GM18861 (cell line): ENCODE data around the gene ANO1.

Experiments
- ATAC-seq: cut with Tn5 transposase; IDR thresholded peaks from one replicate; pipeline ENCODE4 v1.9.1; 2021; ENCODE audit not compliant: unreplicated experiment

ANO1 gene

DNA sequence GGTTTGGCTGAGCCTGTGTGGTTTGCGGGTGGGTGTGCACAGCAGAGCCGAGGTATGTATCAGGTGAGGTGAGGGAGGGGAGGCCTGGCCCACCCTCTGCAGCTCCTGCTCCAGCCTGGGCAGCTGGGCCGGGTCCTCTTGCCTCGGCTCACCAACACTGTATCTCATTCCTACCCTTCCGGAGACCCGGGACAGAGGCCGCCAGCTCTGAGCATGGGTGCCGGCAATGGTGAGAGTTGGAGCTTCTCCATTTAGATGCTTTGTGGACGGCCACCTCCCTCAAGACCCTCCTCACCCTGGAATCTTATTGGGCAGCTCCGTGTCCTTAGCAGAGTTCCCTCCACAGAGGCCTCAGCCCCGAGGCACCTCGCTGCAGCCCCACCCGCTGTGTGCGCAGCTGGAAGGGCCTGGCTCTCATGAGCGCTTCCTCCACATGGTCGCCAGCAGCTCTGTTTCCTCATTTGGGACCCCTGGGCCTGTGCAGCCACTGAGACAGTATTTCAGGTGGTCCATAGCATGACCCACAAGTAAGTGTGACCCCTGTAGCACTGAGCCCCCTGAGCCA, 55.7 kb downstream of the ANO1 start:
- no peak for ATAC-seq

DNA sequence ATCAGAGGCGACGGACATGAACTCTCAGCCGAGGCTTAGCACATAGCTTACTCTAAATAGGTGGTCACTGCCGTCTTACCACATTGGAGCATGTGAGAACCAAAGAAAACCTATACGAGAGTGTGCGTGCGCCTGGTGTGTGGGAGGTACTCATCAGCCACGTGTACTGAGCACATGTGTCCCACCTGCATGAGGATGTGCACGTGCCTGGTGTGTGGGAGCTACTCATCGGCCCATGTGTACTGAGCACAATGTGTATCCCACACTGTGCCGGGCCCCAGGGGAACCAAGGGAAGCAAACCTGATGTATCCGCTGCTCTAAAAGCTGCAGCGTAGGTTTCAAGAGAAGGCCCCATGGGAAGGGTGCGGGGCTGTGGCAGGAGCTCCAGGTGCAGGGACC, 56.4 kb downstream of the ANO1 start:
- no peak for ATAC-seq

DNA sequence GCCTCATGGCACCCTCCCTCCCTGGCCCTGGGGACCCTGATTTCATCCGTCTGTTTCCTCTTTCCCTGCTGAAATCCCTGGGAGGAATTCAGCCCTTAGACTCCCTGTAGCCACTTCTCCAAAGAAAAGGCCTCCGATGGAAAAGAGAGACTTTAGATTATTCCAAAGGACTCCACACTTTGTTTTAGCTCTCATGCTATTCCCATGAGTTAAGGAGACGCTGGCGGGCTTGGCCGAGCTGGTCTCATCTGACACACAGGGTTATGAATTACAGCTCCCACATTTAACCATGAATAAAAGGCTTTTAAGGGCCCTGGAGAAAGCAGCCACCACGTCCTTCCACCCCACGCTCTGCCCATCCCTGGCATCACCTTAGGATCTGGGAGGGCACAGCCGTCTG, 57.0 kb downstream of the ANO1 start:
- no peak for ATAC-seq

DNA sequence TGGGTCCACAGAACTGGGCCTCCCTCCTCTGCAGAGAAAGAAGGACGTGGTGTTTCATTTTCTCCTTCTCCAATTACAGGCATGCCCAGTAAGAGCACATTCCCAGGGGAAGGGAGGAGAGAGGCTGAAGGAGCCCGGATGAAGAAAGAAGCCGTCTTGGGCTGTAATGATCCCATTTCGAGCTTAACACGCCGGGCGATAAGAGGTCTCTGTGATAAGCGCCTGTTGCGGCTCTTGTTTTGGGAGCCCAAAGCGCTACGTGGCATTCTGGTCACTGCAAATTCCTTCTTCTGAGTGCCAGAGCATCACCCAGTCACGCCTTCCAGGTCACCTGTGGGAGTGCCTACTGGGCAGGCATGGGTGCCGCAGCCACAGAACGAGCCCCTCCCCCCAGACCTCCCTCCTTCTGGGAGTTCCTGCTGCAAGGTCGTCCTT, 57.5 kb downstream of the ANO1 start:
- no peak for ATAC-seq

DNA sequence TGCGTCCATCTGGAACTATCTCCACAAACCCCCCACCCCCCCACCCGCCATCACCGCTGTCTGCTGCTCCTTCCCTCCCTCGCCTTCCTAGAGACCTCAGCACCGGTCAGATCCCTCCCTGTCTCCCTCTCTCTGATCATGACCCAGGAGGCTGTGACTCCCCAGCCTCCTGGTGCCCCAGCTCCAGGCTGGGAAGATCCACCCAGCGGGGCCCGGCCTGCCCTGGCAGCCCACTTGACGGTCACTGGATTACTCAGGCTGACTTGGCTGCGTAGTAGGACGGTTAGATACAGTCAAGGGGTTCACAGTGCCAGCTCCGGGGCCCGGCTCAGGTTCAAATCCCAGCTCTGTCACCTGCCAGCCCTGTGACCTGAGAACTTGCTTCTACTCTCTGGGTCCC, 59.3 kb downstream of the ANO1 start:
- ATAC-seq: no peak

DNA sequence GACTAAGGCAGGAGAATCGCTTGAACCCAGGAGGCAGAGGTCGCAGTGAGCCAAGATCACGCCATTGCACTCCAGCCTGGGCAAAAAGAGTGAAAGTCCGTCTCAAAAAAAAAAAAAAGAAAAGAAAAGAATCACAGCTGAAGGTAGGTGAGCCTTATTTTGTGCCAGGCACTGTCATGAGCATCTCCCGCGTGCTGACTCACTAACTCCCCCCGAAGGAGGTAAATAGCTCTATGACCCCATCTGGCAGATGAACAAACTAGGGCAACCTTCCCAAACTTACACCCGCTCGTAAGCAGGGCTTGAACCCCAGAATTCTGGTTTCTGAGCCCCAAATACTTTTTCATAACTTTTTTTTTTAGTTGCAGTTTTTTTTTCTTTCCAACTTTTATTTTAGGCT, 60.3 kb downstream of the ANO1 start:
- no peak for ATAC-seq

DNA sequence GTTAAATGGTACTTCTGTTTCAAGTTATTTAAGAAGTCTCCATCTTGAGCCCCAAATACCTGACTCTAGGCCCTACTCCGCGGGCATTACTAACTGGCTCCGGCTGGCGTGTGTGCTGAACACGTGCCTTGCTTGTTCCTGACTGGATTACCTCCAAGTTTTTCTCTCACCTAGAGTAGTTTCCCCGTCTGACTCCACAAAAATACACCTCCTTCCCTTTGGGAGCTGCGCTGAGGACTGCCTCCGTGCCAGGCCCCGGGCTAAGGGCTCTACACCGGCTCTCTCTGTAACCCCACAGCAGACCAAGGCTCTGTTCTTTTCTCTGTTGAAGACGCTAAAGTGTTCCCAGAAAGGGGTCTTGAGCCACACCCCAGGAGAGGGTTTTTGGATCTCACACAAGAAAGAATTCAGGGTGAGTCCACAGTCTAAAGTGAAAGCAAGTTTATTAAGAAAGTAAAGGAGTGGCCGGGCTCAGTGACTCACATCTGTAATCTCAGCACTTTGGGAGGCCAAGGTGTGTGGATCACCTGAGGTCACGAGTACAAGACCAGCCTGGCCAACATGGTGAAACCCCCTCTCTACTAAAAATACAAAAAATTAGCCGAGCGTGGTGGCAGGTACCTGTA, 61.8 kb downstream of the ANO1 start:
- ATAC-seq: no peak

DNA sequence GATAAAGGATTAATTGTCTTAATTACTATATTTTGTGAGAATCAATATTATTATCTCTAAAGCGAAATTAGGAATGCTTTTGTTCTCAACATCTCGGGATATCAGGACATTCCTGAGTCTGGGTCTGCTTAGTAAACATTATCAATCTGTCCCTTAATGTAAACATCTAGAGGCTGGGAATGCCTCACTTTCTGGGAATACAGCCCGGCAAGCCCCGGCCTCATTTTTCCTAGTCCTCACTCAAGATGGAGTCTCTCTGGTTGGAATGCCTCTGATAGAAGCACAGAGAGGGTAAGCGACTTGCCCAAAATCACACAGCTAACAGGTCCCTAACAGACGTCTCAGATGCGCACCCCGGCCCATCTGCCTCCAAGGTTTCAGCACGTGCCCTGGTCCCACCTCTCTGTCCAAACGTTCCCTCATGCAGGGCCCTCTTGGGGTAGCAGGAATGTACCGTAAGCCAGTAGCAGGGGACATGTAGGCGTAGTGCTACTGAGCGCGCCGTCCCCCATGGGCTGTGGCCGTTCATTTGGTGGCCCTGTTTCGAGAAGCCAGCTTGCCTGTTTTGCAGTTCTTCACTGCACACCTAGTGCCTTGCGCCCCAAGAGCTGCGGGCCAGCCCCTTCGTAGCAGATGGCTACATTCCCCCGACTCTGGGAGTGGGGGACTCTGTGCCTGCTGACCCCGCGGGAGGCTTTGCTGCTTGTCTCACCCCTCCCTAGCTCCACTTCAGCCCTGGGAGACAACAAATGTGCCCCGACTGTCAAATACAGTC, 62.8 kb downstream of the ANO1 start:
- ATAC-seq: no peak

DNA sequence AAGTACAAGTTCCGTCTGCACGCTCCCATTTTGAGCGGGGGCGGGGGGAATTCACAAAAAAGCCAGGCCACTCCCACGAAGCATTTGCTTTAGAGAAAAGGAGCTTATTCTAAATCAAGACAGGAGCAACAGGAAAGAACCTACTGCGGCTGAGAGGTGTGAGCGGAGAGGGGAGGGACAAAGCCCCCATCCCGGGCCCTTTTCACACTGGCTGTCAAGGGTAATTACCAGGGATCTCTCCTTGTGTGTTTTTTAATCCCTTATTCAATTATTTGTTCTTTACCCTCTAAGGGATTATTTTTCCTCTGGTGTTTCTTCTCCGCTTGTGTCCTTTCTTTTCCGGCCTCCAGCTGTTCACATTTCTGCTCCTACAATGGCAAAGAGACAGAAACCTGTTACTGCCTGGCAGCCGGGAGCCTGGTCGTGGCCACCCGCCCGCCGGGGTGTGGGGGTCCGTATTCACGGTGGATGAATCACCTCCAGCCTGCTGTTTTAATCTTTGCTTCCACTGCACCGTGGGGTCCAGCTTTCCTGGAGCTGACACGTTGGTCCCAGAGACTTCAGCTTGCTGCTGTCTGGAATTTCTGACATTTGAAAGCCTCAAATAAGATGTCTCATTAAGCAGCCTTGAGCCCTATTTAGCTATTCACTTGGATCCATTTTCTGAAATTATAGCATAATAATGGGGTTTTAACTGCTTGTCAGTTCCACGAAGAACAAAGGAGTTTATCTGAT, 63.5 kb downstream of the ANO1 start:
- no peak for ATAC-seq

DNA sequence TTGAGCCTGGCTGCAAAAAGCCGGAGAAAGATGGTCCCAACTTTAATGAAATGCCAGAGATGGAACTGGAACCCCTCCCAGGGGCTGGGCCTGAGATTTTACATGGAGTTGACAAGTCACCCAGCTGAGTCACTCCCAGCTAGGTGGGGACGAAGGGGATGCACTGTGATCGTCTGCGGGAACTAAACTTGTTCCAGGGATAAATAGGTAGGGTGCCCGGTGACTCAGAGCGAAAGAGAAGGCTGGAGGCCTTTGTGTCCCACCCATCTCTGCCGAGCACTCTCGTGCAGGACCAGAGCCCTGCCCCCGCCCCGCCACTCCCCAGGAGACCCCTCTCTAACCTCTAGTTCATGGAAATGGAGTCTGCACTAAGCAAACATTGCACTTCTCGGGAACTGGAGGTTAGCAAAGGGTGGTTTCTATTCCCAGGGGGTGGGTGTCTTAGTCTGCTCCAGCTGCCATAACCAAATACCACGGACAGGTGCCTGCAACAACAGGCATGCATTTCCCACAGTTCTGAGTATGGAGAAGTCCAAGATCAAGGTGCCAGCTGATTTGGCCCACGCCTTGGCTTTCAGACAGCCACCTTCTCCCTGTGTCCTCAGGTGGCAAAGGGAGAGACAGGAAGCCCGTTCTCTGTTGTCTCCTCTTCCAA, 64.2 kb downstream of the ANO1 start:
- no peak for ATAC-seq

DNA sequence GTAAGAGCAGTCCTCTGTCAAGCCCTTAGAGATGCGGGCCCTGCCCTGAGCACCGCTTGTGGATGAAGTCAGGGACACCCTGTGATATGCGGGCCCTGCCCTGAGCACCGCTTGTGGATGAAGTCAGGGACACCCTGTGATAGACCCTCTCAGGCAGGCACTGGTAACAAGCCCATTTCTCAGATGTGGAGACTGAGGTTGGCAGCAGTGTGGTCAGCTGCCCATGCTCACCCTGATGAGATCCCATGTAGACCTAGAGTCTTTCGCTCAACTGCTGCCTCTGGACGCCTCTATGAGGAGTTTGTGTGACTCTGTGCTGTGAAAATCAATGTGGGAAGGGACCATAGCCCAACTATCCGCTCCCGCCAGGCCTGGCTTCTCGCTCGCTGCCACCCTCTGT, 66.1 kb downstream of the ANO1 start:
- ATAC-seq: no peak

DNA sequence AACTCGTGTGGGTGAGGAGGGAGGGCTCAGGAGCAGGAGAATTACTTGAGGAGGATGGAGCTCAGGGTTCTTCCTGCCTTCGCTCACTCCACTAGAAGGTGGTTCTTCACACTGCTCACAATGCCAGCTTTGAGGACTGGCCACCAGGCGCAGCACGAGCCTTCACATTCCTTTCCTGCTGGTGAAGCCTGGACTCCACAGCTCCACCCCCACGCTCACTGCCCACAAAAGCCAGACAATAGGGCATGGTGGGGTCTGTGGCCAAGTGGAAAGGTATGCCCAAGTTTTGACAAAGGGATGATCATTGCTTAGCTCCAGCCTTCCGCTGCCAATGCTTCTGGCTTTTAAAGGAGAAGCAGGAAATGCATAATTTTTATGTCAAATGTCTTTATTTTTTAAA, 67.0 kb downstream of the ANO1 start:
- no peak for ATAC-seq

DNA sequence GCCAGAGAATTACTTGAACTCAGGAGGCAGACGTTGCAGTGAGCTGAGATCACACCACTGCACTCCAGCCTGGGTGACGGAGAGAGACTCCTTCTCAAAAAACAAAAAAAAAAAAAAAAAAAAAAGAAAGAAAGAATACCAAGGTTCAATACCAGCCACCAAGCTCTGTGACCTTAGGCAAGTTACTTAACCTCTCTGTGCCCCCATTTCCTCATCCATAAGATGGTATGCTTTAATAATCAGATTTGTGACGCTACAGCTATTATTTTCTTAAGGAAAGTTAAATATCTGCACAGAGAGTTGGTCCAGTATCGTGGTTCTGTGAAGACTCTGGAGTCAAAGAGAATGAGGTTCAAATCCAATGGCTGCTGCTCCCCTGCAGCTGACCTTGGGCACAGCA, 67.7 kb downstream of the ANO1 start:
- ATAC-seq: no peak

DNA sequence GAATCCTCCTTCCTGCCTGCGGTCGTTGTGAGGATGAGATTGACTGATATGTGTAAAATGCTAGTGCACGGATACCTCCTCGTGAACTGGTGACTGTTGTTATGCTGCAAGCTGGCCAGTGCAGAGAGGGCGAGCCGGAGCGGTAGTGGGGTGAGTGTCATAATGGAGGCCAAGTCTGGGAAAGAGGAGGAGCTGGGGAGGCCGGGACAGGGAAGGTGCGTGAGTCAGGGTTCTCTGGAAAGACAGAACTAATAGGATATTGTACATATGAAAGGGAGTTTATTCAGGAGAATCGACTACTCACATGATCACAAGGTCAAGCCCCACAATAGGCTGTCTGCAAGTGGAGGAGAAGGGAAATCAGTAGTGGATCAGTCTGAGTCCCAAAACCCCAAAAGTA, 68.2 kb downstream of the ANO1 start:
- no peak for ATAC-seq

DNA sequence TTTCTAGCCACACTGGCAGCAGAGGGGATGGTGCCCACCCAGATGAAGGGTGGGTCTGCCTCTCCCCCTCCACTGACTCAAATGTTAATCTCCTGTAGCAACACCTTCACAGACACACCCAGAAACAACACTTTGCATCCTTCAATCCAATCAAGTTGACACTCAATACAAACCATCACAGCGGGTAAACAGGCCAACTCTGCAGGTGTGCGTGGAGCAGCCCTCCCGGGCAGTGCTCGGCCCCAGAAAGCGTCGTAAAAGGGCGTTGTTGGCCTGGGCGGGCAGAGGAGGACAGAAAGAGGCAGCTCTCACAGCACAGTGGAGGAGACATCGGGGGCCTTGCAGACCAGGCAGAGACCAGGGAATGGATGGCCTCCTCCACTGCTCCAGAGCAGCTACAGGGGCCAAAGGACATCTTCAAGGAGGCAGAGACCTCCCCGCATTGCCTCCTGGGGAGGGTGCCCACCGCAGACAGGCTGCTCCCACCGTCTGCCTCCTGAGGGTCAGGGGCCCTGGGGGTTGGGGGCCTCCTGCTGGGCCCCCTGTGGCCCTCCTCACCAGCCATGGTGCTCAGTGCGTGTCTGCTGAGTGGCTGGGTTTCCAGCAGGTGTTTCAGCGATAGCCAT, 68.9 kb downstream of the ANO1 start:
- ATAC-seq: no peak

DNA sequence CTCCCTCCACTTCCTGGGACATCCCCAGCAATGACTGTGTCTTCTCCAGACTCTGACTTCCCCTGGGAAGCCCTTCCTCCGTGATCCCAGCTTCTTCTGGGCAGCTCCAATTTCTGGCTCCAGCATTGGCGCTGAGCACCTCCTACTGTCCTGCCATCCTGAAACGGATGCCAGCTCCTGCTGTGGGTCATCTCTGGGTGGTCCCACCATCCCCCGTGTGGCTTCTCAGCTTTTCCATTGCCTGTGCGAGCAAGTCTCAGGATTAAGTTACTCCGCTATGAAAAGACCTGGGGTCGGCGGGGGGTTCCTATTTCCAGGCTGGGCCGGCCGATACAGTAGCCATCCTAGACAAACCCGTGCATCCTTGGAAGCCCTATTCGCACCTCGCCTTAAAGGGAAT, 69.6 kb downstream of the ANO1 start:
- ATAC-seq: no peak

DNA sequence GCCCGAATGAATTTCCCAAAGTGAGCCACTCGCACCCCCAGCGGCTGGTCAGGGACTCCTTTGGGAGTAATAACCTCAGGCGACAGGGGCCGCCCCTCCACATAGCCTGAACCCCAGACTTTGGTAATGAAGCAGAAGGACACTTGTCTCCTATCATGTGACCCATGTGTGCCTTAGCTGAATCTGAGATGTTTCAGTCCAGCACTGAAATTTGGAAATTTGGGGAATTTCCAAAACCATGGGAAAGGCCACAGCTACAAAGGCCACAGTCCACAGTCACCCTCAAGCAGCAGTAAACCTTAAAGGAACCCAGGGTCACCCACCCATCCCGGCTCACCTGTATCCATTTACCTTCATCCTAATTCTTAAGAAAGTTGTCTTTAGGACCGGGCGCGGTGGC, 73.6 kb downstream of the ANO1 start:
- no peak for ATAC-seq

DNA sequence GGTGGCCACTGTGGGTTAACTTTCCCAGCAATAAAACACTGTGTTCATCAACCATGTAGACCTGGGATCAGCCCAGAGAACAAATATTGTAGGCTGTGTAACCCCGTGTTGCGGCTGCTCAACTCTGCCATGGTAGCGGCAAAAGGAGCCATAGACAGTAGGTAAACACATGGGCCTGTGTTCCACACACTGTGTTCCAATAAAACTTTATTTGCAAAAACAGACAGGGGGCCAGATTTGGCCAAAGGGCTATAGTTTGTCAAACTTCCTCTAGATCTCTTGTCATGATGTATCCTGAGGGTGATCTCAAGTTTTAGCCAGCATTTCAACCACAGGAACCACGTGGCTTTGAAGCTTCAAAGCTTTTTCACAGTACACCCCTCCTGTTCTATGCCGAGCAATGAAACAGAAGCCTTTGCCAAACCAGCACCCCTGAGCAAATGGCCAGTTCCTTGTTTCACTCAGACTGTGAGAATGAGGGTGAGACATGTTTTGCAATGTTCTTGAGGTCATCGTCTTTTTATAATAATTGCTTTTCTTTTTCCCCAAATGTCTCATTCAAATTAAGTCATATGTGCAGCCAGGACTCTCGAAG, 75.1 kb downstream of the ANO1 start:
- no peak for ATAC-seq

DNA sequence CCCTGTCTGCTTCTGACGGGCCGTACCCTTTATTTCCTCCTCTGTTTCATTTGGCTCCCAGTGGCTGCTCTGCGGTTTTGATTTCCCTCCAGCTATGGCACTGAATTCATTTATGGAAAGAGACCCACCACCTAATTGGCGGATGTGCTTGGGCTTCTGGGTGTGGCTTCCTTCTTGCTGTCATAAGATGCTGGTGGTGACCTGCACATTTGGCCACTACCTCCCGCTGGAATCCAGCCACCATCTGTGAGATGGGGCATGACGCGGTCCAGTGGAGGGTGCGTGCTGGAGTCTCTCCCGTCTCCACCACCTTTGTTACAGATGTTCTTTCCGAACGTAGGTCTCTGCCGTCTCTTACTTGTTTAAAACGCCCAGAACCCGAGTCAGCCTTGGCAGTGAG, 77.3 kb downstream of the ANO1 start:
- ATAC-seq: no peak

DNA sequence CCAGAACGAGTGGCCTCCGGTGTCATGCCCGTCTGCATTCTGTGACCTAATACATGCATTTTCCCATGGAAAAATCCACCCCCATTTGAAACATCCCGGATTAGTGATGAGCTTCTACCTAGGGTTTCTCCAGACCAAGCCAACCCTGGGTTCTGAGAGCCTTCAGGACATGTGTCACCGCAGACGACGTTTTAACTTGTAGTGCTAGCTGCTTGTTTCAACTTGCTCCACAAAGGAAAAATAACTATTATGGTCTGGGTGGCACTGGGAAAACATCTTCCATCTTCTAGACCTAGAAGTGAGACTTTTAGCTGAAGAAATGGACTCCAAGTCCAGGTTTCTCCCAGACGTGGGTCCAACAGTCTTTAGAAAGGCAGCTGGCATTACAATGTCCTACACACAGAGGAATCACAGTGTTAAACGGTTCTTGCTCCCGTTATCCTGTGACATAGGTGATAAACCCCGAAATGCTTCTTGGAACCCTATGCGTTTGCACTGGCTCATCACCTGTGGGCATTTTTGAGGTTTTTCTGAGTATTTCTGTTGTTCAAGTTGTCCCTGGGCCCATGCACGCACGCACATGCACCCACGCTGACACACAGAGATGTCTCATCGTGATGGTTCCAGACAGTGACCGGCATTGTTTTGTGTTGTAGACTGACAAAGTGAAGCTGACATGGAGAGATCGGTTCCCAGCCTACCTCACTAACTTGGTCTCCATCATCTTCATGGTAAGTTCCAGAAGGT, 78.3 kb downstream of the ANO1 start:
- ATAC-seq: no peak
